Fibroblast of lung (primary cell): ENCODE measurements around the gene DNAH9.

Experiments
- EZH2 ChIP-seq: IDR thresholded peaks from 2 replicates; pipeline ENCODE4 v1.5.1; 2012; ENCODE audit warnings: low read length, control low read depth, mild to moderate bottlenecking; ENCODE audit errors: missing control alignments
- TF ChIP-seq, protein P1 (sequence below), 2 donors: IDR thresholded peaks in 1 of 2; conservative IDR thresholded peaks in 1 of 2; 1 replicate in 1 of 2; 2 replicates in 1 of 2; pipeline ENCODE4 v1.5.1; 2011 to 2012; ENCODE audit warnings: low read length in 2 of 2, control low read depth in 1 of 2, inconsistent platforms in 1 of 2, low read depth in 1 of 2, mild to moderate bottlenecking in 1 of 2

DNA sequence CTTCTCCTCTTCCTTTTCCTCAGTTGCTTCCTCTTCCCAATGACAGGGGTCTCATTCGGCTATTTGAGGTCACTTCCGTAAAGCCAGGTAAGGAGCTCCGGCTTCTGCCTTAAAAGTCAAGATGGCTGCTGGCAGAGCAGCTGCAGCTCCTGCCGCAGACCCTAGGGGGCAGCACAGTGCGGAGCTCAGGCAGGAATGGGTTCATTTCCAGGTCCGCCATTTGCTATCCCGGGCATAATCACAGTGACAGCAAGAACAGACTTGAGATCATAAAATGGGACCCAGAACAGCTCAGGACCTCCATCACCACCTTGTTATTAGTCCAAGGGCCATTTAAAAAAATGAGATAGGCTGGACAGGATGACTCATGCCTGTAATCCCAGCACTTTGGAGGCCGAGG is 199.5 kb downstream of the DNAH9 start:
- TF ChIP-seq, protein P1, sequence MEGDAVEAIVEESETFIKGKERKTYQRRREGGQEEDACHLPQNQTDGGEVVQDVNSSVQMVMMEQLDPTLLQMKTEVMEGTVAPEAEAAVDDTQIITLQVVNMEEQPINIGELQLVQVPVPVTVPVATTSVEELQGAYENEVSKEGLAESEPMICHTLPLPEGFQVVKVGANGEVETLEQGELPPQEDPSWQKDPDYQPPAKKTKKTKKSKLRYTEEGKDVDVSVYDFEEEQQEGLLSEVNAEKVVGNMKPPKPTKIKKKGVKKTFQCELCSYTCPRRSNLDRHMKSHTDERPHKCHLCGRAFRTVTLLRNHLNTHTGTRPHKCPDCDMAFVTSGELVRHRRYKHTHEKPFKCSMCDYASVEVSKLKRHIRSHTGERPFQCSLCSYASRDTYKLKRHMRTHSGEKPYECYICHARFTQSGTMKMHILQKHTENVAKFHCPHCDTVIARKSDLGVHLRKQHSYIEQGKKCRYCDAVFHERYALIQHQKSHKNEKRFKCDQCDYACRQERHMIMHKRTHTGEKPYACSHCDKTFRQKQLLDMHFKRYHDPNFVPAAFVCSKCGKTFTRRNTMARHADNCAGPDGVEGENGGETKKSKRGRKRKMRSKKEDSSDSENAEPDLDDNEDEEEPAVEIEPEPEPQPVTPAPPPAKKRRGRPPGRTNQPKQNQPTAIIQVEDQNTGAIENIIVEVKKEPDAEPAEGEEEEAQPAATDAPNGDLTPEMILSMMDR (conservative IDR thresholded peaks at IDR 0.05 in 1 of 2, IDR thresholded peaks at IDR 0.05 in 1 of 2; ENCODE audit: low read depth in 1 of 2, low read length in 2 of 2): no peak
- no peak for TF ChIP-seq EZH2
